Neural cell (in vitro differentiated cells): ENCODE results near the gene UTP18.

Experiments used
- CTCF ChIP-seq: fragments of 450-650 bp; IDR thresholded peaks from 2 replicates; pipeline ENCODE4 v1.5.1; 2014; ENCODE audit warnings: antibody characterized with exemption, mild to moderate bottlenecking, moderate library complexity; ENCODE audit not compliant: poor library complexity, severe bottlenecking
- RAD21 ChIP-seq: fragments of 450-650 bp; conservative IDR thresholded peaks from 2 replicates; pipeline ENCODE4 v1.6.1; 2014; ENCODE audit warnings: antibody characterized with exemption, mild to moderate bottlenecking, moderate library complexity

GRCh38 chr17:51240275-51240674 lies 20.1 kb upstream of the UTP18 start:
- TF ChIP-seq RAD21 (no peak), CTCF (no peak)
